A549 (cell line): ENCODE results near the gene F8. TPM values are rescaled to one million over a fixed set of nuclear protein-coding genes. Genes with fewer than 3 reads are reported as not detected.

ENCODE experiments used
- ATAC-seq, 2 experiments: fragments of 200-7000 bp in 1 of 2; fragments of >200 bp in 1 of 2; cut with Nextera tagmentation in 1 of 2; cut with Tn5 transposase in 1 of 2; 3 replicates each; pipeline versions ENCODE4 v1.8.0 to v1.9.1; 2018 to 2020; ENCODE audit warnings: mild to moderate bottlenecking in 1 of 2, moderate library complexity in 1 of 2
- CTCF ChIA-PET: fragments of 300-600 bp; sonication (Branson Sonifier 250); formaldehyde crosslinking; extraction: SDS; loops from one replicate; lab custom pipeline; 2021; ENCODE audit warnings: antibody characterized with exemption, inconsistent platforms; lab: Yijun Ruan, JAX
- POLR2A ChIA-PET: fragments of 350-600 bp; formaldehyde crosslinking; extraction: SDS; loops from one replicate; lab custom pipeline; 2021; ENCODE audit warnings: antibody characterized with exemption, inconsistent platforms; lab: Yijun Ruan, JAX
- DNase-seq, 2 experiments: peaks; one replicate each; pipeline versions ENCODE4 v3.0.0 to v3.0.0-alpha.2; 2011 to 2016; ENCODE audit warnings: low read depth in 1 of 2, low spot score in 1 of 2
- FAIRE-seq: peaks from 2 replicates; lab custom pipeline; 2011; peaks lifted over from hg19 to GRCh38; lab: Jason Lieb, UNC
- H3K27ac ChIP-seq, 2 experiments: fragments of >200 bp; sonication (Bioruptor Twin); formaldehyde crosslinking; 3 replicates each; pipeline ENCODE4 v1.5.1; 2016 to 2017
- H3K4me1 ChIP-seq: fragments of >200 bp; sonication (Bioruptor Twin); formaldehyde crosslinking; 3 replicates; pipeline ENCODE4 v1.6.1; 2016
- H3K4me2 ChIP-seq: fragments of >200 bp; sonication (Bioruptor Twin); formaldehyde crosslinking; 3 replicates; pipeline ENCODE4 v1.6.1; 2016
- H3K4me3 ChIP-seq: fragments of >200 bp; sonication (Bioruptor Twin); formaldehyde crosslinking; 3 replicates; pipeline ENCODE4 v1.5.1; 2016
- H3K9me3 ChIP-seq: fragments of >200 bp; sonication (Bioruptor Twin); formaldehyde crosslinking; 3 replicates; pipeline ENCODE4 v1.6.1; 2016
- BHLHE40 ChIP-seq: IDR thresholded peaks from 2 replicates; pipeline ENCODE4 v1.6.1; 2012; ENCODE audit warnings: low read depth, low read length, inconsistent platforms
- CBX2 ChIP-seq: fragments of 200-600 bp; sonication (generic); IDR thresholded peaks from 2 replicates; pipeline ENCODE4 v1.6.1; 2016; ENCODE audit warnings: low read depth, mild to moderate bottlenecking, borderline replicate concordance
- CHD2 ChIP-seq: fragments of 150-350 bp; IDR thresholded peaks from 2 replicates; pipeline ENCODE4 v1.6.1; 2014; ENCODE audit warnings: low read length; ENCODE audit not compliant: partially characterized antibody
- EHMT2 ChIP-seq: fragments of 200-600 bp; sonication (generic); IDR thresholded peaks from 2 replicates; pipeline ENCODE4 v1.6.1; 2016; ENCODE audit warnings: antibody characterized with exemption, low read depth, mild to moderate bottlenecking, moderate library complexity
- EP300 ChIP-seq, 2 experiments: fragments of >200 bp; sonication (Bioruptor Twin); formaldehyde crosslinking; IDR thresholded peaks; 2 replicates in 1 of 2; 3 replicates in 1 of 2; pipeline ENCODE4 v1.6.1; 2016 to 2017
- FOXS1 ChIP-seq: fragments of 250-450 bp; sonication (Bioruptor Pico); IDR thresholded peaks from 2 replicates; pipeline ENCODE4 v1.5.0; 2020; ENCODE audit warnings: mild to moderate bottlenecking, moderate library complexity
- HMGXB4 ChIP-seq: fragments of 250-450 bp; sonication (Bioruptor Pico); IDR thresholded peaks from 2 replicates; pipeline ENCODE4 v1.5.0; 2021; ENCODE audit warnings: mild to moderate bottlenecking, moderate library complexity, borderline replicate concordance
- HOXA7 ChIP-seq: fragments of 250-450 bp; sonication (Bioruptor Pico); IDR thresholded peaks from 2 replicates; pipeline ENCODE4 v1.5.0; 2020; ENCODE audit warnings: mild to moderate bottlenecking, moderate library complexity
- JUN ChIP-seq, 2 experiments: fragments of >200 bp; sonication (Bioruptor Twin); formaldehyde crosslinking; IDR thresholded peaks; 2 replicates in 1 of 2; 3 replicates in 1 of 2; pipeline ENCODE4 v1.6.1; 2016 to 2017
- KDM5A ChIP-seq: fragments of 200-600 bp; sonication (generic); IDR thresholded peaks from 2 replicates; pipeline ENCODE4 v1.6.1; 2016; ENCODE audit warnings: antibody characterized with exemption, mild to moderate bottlenecking
- MAZ ChIP-seq: fragments of 150-350 bp; IDR thresholded peaks from 2 replicates; pipeline ENCODE4 v1.6.1; 2014; ENCODE audit warnings: antibody characterized with exemption, low read depth, low read length, borderline replicate concordance
- PHF8 ChIP-seq: fragments of 200-600 bp; sonication (generic); IDR thresholded peaks from 2 replicates; pipeline ENCODE4 v1.6.1; 2016; ENCODE audit warnings: low read depth, mild to moderate bottlenecking, antibody characterized with exemption, moderate library complexity, borderline replicate concordance
- POLR2A ChIP-seq: IDR thresholded peaks from 2 replicates; pipeline ENCODE4 v1.6.1; 2012; ENCODE audit warnings: mild to moderate bottlenecking, low read length
- RAD21 ChIP-seq, 2 experiments: fragments of >200 bp in 1 of 2; sonication (Bioruptor Twin) in 1 of 2; formaldehyde crosslinking in 1 of 2; IDR thresholded peaks in 1 of 2; conservative IDR thresholded peaks in 1 of 2; 2 replicates in 1 of 2; 3 replicates in 1 of 2; pipeline ENCODE4 v1.6.1; 2012 to 2018; ENCODE audit warnings: inconsistent platforms in 1 of 2
- RCOR1 ChIP-seq: fragments of 150-350 bp; IDR thresholded peaks from 2 replicates; pipeline ENCODE4 v1.6.1; 2014; ENCODE audit warnings: antibody characterized with exemption, low read length, low read depth
- REST ChIP-seq: fragments of 200-600 bp; sonication (generic); IDR thresholded peaks from 2 replicates; pipeline ENCODE4 v1.6.1; 2016; ENCODE audit warnings: antibody characterized with exemption, mild to moderate bottlenecking, moderate library complexity
- RFX5 ChIP-seq: fragments of 450-650 bp; IDR thresholded peaks from 2 replicates; pipeline ENCODE4 v1.7.1; 2014; ENCODE audit warnings: antibody characterized with exemption, mild to moderate bottlenecking, moderate library complexity
- RNF2 ChIP-seq: fragments of 200-600 bp; sonication (generic); IDR thresholded peaks from 2 replicates; pipeline ENCODE4 v1.6.1; 2016; ENCODE audit warnings: low read depth, mild to moderate bottlenecking, antibody characterized with exemption, moderate library complexity, borderline replicate concordance
- SREBF2 ChIP-seq: fragments of 450-650 bp; IDR thresholded peaks from 2 replicates; pipeline ENCODE4 v1.6.1; 2014; ENCODE audit warnings: mild to moderate bottlenecking, moderate library complexity
- ZC3H11A ChIP-seq: fragments of 450-650 bp; IDR thresholded peaks from 2 replicates; pipeline ENCODE4 v1.6.1; 2014; ENCODE audit warnings: antibody characterized with exemption, mild to moderate bottlenecking
- ZFP36 ChIP-seq: fragments of 450-650 bp; IDR thresholded peaks from 2 replicates; pipeline ENCODE4 v1.6.1; 2014; ENCODE audit warnings: borderline replicate concordance; ENCODE audit not compliant: partially characterized antibody
- WGBS: methylation state at CpG from one replicate; pipeline ENCODE4 v1.1.6; 2017; ENCODE audit errors: missing lambda C conversion rate; 5-methylcytosine and 5-hydroxymethylcytosine counted together
- polyA plus RNA-seq, 4 experiments: library from polyadenylated mRNA; depleted of rRNA in 3 of 4; stranded (reverse); fragments of >200 nt; fragmentation: RNase III in 1 of 4; extraction: RNeasy Plus Mini Kit Qiagen cat#74134 plus additional on column Dnase treatment in 1 of 4; gene quantifications; 2 replicates in 3 of 4; 3 replicates in 1 of 4; pipeline ENCODE4 v1.2.3, GENCODE V29; 2011 to 2017
- TF ChIP-seq, protein P1 (sequence below): IDR thresholded peaks from 2 replicates; pipeline ENCODE4 v1.6.1; 2012; ENCODE audit warnings: low read depth, borderline replicate concordance
- TF ChIP-seq, protein P2 (sequence below): fragments of >200 bp; sonication (Bioruptor Twin); formaldehyde crosslinking; IDR thresholded peaks from 2 replicates; pipeline ENCODE4 v1.6.1; 2016

F8 gene
- polyA plus RNA-seq, 2 of the 4 experiments (the other 2 are of a cell fraction) = 4.3 to 6.9 TPM

DNA sequence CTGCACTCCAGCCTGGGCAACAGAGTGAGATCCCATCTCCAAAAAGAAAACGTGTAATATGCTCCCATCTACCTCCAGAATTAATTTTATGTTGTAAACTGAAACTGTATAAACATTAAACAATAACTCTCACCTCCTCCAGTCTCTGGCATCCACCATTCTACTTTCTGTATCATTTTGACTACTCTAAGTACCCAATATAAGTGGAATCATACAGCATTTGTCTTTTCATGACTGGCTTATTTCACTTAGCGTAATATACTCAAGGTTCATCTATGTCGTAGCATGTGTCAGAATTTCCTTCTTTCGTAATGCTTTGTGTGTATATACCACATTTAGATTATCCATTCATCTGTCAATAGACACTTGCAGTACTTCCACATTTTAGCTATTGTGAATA is 20.6 kb downstream of the F8 start:
- CTCF ChIA-PET = no interaction called here
- FAIRE-seq (no peak), DNase-seq (no peak), ATAC-seq (no peak)
- H3K4me1 ChIP-seq = no peaks in the 10 kb centered on the region
- H3K4me3 ChIP-seq = no peak overlapping the region
- H3K4me2 ChIP-seq = no peak overlapping the region
- TF ChIP-seq PHF8 = no peak
- TF ChIP-seq REST = no peak
- TF ChIP-seq ZC3H11A = no peak
- TF ChIP-seq HOXA7 (CRISPR knock-in tag) = no peak
- TF ChIP-seq SREBF2 = no peak
- TF ChIP-seq RCOR1 = no peak
- TF ChIP-seq CHD2 = no peak
- no peak for TF ChIP-seq JUN (IDR thresholded peaks at IDR 0.05)
- no peak for TF ChIP-seq FOXS1 (CRISPR knock-in tag)
- no peaks in the 10 kb centered on the region for H3K9me3 ChIP-seq
- 65% methylated on average over 4 of the region's 4 CpGs for WGBS
- H3K27ac ChIP-seq = no peak overlapping the region
- POLR2A ChIA-PET = no interaction called here

DNA sequence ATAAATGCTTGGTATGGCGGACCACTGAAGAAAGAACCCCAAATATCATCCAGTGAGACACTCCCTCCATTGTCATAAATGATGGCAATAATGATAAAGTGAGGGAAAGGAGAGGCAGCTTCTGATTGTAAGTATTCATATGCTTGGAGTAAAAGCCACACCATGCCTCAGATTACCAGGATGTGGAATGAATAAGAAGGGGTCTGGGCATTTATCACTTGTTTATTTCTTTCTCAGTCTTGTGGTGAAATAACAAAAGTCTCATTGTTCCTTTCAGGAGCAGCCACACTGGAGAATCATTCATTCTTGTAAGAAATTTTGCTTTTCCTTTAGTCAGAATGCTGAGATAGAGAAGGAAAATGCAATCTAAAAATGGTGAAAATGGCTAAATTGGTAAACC is 21.7 kb downstream of the F8 start:
- FAIRE-seq (no peak), DNase-seq (no peak), ATAC-seq (no peak)
- Histone ChIP-seq H3K4me2 (no peak overlapping the region), H3K4me3 (no peak overlapping the region), H3K4me1 (no peaks in the 10 kb centered on the region), H3K27ac (no peak overlapping the region), H3K9me3 (no peaks in the 10 kb centered on the region)
- TF ChIP-seq POLR2A = no peak
- TF ChIP-seq HOXA7 (CRISPR knock-in tag) = no peak
- TF ChIP-seq RFX5 = no peak
- no peak for TF ChIP-seq RNF2
- no peak for TF ChIP-seq ZFP36
- ChIA-PET CTCF (no interaction called here), POLR2A (no interaction called here)
- WGBS = 94% methylated on average over 1 of the region's 1 CpG

DNA sequence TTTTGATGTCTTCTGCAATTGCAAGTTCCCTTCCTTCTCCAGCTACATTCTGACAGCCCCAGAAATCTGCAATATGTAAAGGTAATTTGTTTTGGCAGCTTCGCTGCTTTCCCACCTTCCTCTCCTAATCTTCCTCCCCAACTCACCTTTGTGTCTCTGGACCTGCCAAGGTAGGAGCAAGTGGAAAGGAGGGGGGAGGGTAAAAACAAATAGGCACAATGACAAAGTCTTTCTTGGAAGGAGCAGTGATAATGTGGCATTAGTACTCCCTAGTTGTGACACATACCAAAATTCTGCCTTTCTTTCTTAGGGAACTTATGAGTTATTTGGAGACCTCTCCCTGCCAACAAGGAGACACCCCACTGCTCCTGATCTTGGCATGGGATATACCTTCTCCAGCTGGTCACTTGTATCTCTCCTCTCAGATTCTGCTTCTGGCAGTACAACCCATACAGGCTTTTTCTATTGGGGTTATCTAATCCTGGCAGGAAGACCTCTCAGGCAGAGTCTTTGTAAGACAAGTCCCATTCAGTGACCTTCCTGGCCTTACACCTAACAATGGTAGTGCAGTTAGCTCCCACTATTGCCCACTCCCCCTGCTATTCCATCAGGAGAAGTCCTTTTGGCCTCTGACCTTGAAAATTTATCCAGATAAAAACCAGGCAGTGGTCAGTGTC is 24.2 kb downstream of the F8 start:
- H3K27ac ChIP-seq = no peak overlapping the region
- 59% methylated on average over 1 of the region's 1 CpG for WGBS
- H3K4me1 ChIP-seq = no peaks in the 10 kb centered on the region
- ChIA-PET POLR2A (no interaction called here), CTCF (interaction anchor here (0.9 kb wide), 1 partner anchor 12 kb away, joined by 3 read pairs; no protein-coding TSS in a partner anchor)
- H3K9me3 ChIP-seq = no peaks in the 10 kb centered on the region
- ATAC-seq (no peak), FAIRE-seq (no peak), DNase-seq (no peak)
- TF ChIP-seq CBX2 = no peak
- TF ChIP-seq HMGXB4 (CRISPR knock-in tag) = no peak
- TF ChIP-seq, protein P1, sequence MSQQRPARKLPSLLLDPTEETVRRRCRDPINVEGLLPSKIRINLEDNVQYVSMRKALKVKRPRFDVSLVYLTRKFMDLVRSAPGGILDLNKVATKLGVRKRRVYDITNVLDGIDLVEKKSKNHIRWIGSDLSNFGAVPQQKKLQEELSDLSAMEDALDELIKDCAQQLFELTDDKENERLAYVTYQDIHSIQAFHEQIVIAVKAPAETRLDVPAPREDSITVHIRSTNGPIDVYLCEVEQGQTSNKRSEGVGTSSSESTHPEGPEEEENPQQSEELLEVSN = no peak
- no peak for TF ChIP-seq HOXA7 (CRISPR knock-in tag)
- TF ChIP-seq KDM5A = no peak
- TF ChIP-seq EHMT2 = no peak
- TF ChIP-seq ZC3H11A = no peak
- TF ChIP-seq EP300 (IDR thresholded peaks at IDR 0.05) = no peak
- no peak for TF ChIP-seq CHD2
- TF ChIP-seq RAD21 (conservative IDR thresholded peaks at IDR 0.05 in 1 of 2, IDR thresholded peaks at IDR 0.05 in 1 of 2) = no peak
- no peak for TF ChIP-seq MAZ
- TF ChIP-seq, protein P2, sequence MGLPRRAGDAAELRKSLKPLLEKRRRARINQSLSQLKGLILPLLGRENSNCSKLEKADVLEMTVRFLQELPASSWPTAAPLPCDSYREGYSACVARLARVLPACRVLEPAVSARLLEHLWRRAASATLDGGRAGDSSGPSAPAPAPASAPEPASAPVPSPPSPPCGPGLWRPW = no peak
- TF ChIP-seq BHLHE40 = no peak
- H3K4me3 ChIP-seq = no peak overlapping the region
- H3K4me2 ChIP-seq = no peak overlapping the region
